Right ventricle myocardium superior (tissue), 1 donor: ENCODE data around the gene ZNF438. TPM values are rescaled to one million over a fixed set of nuclear protein-coding genes. Genes with fewer than 3 reads are reported as not detected.

ENCODE experiments used
- ATAC-seq: fragments of 200-7000 bp; cut with Tn5 transposase; one replicate; pipeline ENCODE4 v1.9.1; 2020; ENCODE audit warnings: mild to moderate bottlenecking; ENCODE audit not compliant: poor library complexity
- DNase-seq: peaks from one replicate; pipeline ENCODE4 v3.0.0-alpha.2; 2020
- intact Hi-C: fragments of 100-400 bp; cut with DNase I; formaldehyde crosslinking; loops from one replicate; pipeline ENCODE4 v1.11.2; 2022
- total RNA-seq: library from RNA; stranded (reverse); fragmentation: NEBNext Ultra II Directional; extraction: Animal tissue kit (Norgen Biotek cat#: 25700); gene quantifications from one replicate; pipeline ENCODE4 v1.2.1, GENCODE V29; 2021
- donor health status: DM: no; HTN: yes; CAD: no; lungs with severe emphysema.

The ZNF438 gene
- total RNA-seq, 1 donor from 2014 or later: 13.0 TPM

GRCh38 chr10:31020209-31020608 is 11.5 kb downstream of the ZNF438 start:
- DNase-seq: no peak
- intact Hi-C loops: no loop called here
- ATAC-seq: no peak

- ATAC-seq (peak; percentile 8), DNase-seq (no peak)
- intact Hi-C loops: no loop called here
These were observed 12.7 kb downstream of the ZNF438 start for GRCh38 chr10:31018962-31019361.

GRCh38 chr10:31018356-31018750 is 13.3 kb downstream of the ZNF438 start:
- ATAC-seq (peak; percentile 37), DNase-seq (no peak)
- intact Hi-C loops: no loop called here

- no peak for DNase-seq
- intact Hi-C loops: no loop called here
- peak; percentile 36 for ATAC-seq
These were observed 13.9 kb downstream of the ZNF438 start for GRCh38 chr10:31017534-31018355.

GRCh38 chr10:31014161-31014875 is 17.3 kb downstream of the ZNF438 start:
- ATAC-seq: no peak
- no peak for DNase-seq
- intact Hi-C loops: no loop called here

GRCh38 chr10:31013331-31013730 is 18.3 kb downstream of the ZNF438 start:
- no peak for DNase-seq
- intact Hi-C loops: no loop called here
- no peak for ATAC-seq

- no peak for ATAC-seq
- DNase-seq: no peak
- intact Hi-C loops: no loop called here
These were observed 20.0 kb downstream of the ZNF438 start for GRCh38 chr10:31011665-31012022.

GRCh38 chr10:31011017-31011664 is 20.5 kb downstream of the ZNF438 start:
- DNase-seq (no peak), ATAC-seq (peak; percentile 41)
- intact Hi-C loops: no loop called here

GRCh38 chr10:31010062-31010461 is 21.6 kb downstream of the ZNF438 start:
- ATAC-seq: no peak
- intact Hi-C loops: no loop called here

GRCh38 chr10:31005895-31006294 is 25.8 kb downstream of the ZNF438 start:
- intact Hi-C loops: no loop called here
- no peak for DNase-seq
- ATAC-seq: no peak

More at GRCh38 chr10:31010062-31010461, 21.6 kb downstream of the ZNF438 start:
- no peak for DNase-seq

GRCh38 chr10:31004611-31005193 is 27.0 kb downstream of the ZNF438 start:
- DNase-seq: no peak
- ATAC-seq: no peak

GRCh38 chr10:31001740-31002139 is 29.9 kb downstream of the ZNF438 start:
- ATAC-seq (no peak), DNase-seq (no peak)
- intact Hi-C loops: no loop called here

More at GRCh38 chr10:31004611-31005193, 27.0 kb downstream of the ZNF438 start:
- intact Hi-C loops: no loop called here

GRCh38 chr10:31000867-31001266 is 30.8 kb downstream of the ZNF438 start:
- intact Hi-C loops: no loop called here
- ATAC-seq (no peak), DNase-seq (no peak)

- ATAC-seq (no peak), DNase-seq (no peak)
- intact Hi-C loops: no loop called here
These were observed 31.4 kb downstream of the ZNF438 start for GRCh38 chr10:31000071-31000782.

- ATAC-seq: peak; percentile 77
- intact Hi-C loops: no loop called here
- DNase-seq: no peak
These were observed 32.5 kb downstream of the ZNF438 start for GRCh38 chr10:30999070-30999712.

GRCh38 chr10:30997536-30998235 is 34.0 kb downstream of the ZNF438 start:
- no peak for DNase-seq
- intact Hi-C loops: no loop called here
- ATAC-seq: no peak

- no peak for ATAC-seq
- no peak for DNase-seq
- intact Hi-C loops: no loop called here
These were observed 35.1 kb downstream of the ZNF438 start for GRCh38 chr10:30996481-30997005.
